ENCODE measurements around the gene TSPAN18. TPM values are rescaled to one million over a fixed set of nuclear protein-coding genes. Genes with fewer than 3 reads are reported as not detected.

TSPAN18 gene
- total RNA-seq, 1 experiment from 2014 or later = 18.3 TPM

GRCh38 chr11:44733877-44734276 is 7.1 kb downstream of the TSPAN18 start:
- no peak for TF ChIP-seq EGR1 (IDR thresholded peaks at IDR 0.05; ENCODE audit: low read depth)
- no peak for TF ChIP-seq MAX (IDR thresholded peaks at IDR 0.05)
- no peak for TF ChIP-seq POLR2AphosphoS5 (IDR thresholded peaks at IDR 0.05; ENCODE audit: low read depth, low read length)
- TF ChIP-seq CTCF (IDR thresholded peaks at IDR 0.05 in 2 of 3, conservative IDR thresholded peaks at IDR 0.05 in 1 of 3; ENCODE audit: borderline replicate concordance in 1 of 3, insufficient read depth in 1 of 3, low read depth in 2 of 3, low read length in 2 of 3) = no peak
- no peak for TF ChIP-seq ZNF274 (IDR thresholded peaks at IDR 0.05; ENCODE audit: low read depth, low read length)
- no peaks in the 10 kb centered on the region for H3K9me3 ChIP-seq (ENCODE audit: control insufficient read depth in 1 of 2, insufficient read depth in 1 of 2, low read depth in 1 of 2, low read length in 2 of 2)
- no peak overlapping the region for H3K9ac ChIP-seq (ENCODE audit: low read length)
- intact Hi-C loops (cut with micrococcal nuclease) = no loop called here
- H3K4me3 ChIP-seq (replicated peaks in 1 of 2; ENCODE audit: low read depth in 1 of 2, low read length in 2 of 2) = no peak overlapping the region
- ATAC-seq = no peak
- ChIA-PET RAD21 (ENCODE audit: low non-redundant PET in 1 of 2, low total read pairs in 2 of 2, uncharacterized antibody in 2 of 2, unreplicated experiment in 2 of 2) (no interaction called here), POLR2A (no interaction called here), CTCF (no interaction called here)
- no peaks in the 10 kb centered on the region for H3K4me1 ChIP-seq (ENCODE audit: control insufficient read depth in 1 of 2, insufficient read depth in 2 of 2, low read length in 2 of 2)
- peaks cover 5% of the 10 kb centered on the region; the same call in 1 of the 2 replicates for H3K79me2 ChIP-seq (ENCODE audit: insufficient read depth, low read length)
- no peaks in the 10 kb centered on the region for H3K27me3 ChIP-seq (ENCODE audit: insufficient read depth, low read length)
- no peak overlapping the region for H3K27ac ChIP-seq (ENCODE audit: low read depth, low read length)
- no peaks in the 10 kb centered on the region for H3K9me2 ChIP-seq (ENCODE audit: insufficient read depth)
- BruUV-seq (replicated peaks) = no TSS peak
- no peak overlapping the region for H2AFZ ChIP-seq (ENCODE audit: low read depth, low read length, poor library complexity, severe bottlenecking)
- H3K4me2 ChIP-seq (ENCODE audit: low read length) = no peak overlapping the region
- H3K36me3 ChIP-seq (ENCODE audit: control insufficient read depth in 1 of 2, insufficient read depth in 2 of 2, low read length in 2 of 2) = no peaks in the 10 kb centered on the region
- DNase-seq (ENCODE audit: low read depth, low spot score) = no peak
- H4K20me1 ChIP-seq (ENCODE audit: insufficient read depth) = no peaks in the 10 kb centered on the region

DNA sequence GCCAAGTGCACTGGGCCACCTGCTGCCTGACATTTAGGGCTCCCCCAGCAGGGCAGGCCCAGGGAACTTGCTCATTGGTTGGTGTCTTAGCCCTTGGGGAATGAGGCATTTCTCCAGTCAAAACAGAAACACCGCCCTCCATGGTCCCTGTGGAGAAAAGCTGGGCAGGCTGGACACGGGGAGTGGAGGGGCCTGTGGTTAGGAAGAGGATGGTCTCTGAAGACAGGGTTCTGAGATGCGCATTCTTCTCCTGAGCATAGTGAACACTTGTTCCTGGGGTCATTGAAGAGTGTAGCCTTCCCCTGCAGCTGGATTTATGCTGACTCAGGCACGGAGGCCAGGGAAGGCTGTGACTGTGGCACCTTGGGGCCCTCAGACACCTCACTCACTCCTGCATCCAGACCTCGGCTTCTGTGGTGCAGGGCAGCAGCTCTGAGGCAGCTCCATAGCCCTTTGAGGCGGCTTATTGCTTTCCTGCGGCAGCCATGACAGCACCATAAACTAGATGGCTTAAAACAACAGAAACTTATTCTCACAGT is 8.2 kb downstream of the TSPAN18 start:
- Histone ChIP-seq H3K9me3 (ENCODE audit: control insufficient read depth in 1 of 2, insufficient read depth in 1 of 2, low read depth in 1 of 2, low read length in 2 of 2) (no peaks in the 10 kb centered on the region), H3K36me3 (ENCODE audit: control insufficient read depth in 1 of 2, insufficient read depth in 2 of 2, low read length in 2 of 2) (no peaks in the 10 kb centered on the region), H3K27me3 (ENCODE audit: insufficient read depth, low read length) (no peaks in the 10 kb centered on the region), H3K27ac (ENCODE audit: low read depth, low read length) (no peak overlapping the region), H3K9ac (ENCODE audit: low read length) (no peak overlapping the region), H4K20me1 (ENCODE audit: insufficient read depth) (no peaks in the 10 kb centered on the region), H3K4me2 (ENCODE audit: low read length) (no peak overlapping the region), H2AFZ (ENCODE audit: low read depth, low read length, poor library complexity, severe bottlenecking) (no peak overlapping the region), H3K4me1 (ENCODE audit: control insufficient read depth in 1 of 2, insufficient read depth in 2 of 2, low read length in 2 of 2) (no peaks in the 10 kb centered on the region), H3K79me2 (ENCODE audit: insufficient read depth, low read length) (no peaks in the 10 kb centered on the region), H3K4me3 (replicated peaks in 1 of 2; ENCODE audit: low read depth in 1 of 2, low read length in 2 of 2) (no peak overlapping the region), H3K9me2 (ENCODE audit: insufficient read depth) (no peaks in the 10 kb centered on the region)
- no TSS peak for BruUV-seq (replicated peaks)
- ChIA-PET CTCF (no interaction called here), RAD21 (ENCODE audit: low non-redundant PET in 1 of 2, low total read pairs in 2 of 2, uncharacterized antibody in 2 of 2, unreplicated experiment in 2 of 2) (no interaction called here), POLR2A (no interaction called here)
- intact Hi-C loops (cut with micrococcal nuclease) = no loop called here
- TF ChIP-seq EZH2phosphoT487 (IDR thresholded peaks at IDR 0.05; ENCODE audit: borderline replicate concordance) = no peak
- TF ChIP-seq EZH2 (IDR thresholded peaks at IDR 0.05) = no peak
- no peak for TF ChIP-seq ELF1 (IDR thresholded peaks at IDR 0.05; ENCODE audit: borderline replicate concordance, low read depth)
- TF ChIP-seq ATF3 (IDR thresholded peaks at IDR 0.05) = no peak
- TF ChIP-seq SP1 (IDR thresholded peaks at IDR 0.05; ENCODE audit: low read depth) = no peak
- TF ChIP-seq SRF (IDR thresholded peaks at IDR 0.05; ENCODE audit: low read depth) = no peak
- no peak for ATAC-seq
- DNase-seq (ENCODE audit: low read depth, low spot score) = no peak

All from HCT116 (cell line).